ENCODE measurements around the gene PIPOX. TPM values are rescaled to one million over a fixed set of nuclear protein-coding genes. Genes with fewer than 3 reads are reported as not detected.

Gene PIPOX
- total RNA-seq, 1 donor = 1.7 TPM

DNA sequence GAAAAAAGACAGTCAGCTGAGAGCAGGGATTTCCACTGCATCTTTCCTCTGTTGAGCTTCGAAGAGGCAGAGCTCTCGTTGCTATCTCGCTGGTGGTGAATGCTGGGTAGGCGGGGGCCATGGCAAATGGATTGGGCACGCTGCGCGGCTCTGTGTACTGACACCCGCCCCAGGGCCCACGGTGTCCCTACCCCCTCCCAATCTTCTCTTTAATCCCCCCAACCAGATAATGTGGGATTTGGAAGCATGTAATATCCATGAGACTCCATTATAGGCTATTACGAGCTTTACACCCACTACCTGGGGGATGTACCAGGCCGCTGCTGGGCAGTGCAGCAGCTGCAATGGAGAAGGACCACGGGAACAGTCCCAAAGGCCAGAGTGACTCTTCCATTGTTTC is 8.3 kb downstream of the PIPOX start:
- no peak for DNase-seq (ENCODE audit: low read depth)
- TF ChIP-seq, protein P1, sequence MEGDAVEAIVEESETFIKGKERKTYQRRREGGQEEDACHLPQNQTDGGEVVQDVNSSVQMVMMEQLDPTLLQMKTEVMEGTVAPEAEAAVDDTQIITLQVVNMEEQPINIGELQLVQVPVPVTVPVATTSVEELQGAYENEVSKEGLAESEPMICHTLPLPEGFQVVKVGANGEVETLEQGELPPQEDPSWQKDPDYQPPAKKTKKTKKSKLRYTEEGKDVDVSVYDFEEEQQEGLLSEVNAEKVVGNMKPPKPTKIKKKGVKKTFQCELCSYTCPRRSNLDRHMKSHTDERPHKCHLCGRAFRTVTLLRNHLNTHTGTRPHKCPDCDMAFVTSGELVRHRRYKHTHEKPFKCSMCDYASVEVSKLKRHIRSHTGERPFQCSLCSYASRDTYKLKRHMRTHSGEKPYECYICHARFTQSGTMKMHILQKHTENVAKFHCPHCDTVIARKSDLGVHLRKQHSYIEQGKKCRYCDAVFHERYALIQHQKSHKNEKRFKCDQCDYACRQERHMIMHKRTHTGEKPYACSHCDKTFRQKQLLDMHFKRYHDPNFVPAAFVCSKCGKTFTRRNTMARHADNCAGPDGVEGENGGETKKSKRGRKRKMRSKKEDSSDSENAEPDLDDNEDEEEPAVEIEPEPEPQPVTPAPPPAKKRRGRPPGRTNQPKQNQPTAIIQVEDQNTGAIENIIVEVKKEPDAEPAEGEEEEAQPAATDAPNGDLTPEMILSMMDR (IDR thresholded peaks at IDR 0.05; ENCODE audit: insufficient read depth, low read depth, low read length) = no peak

DNA sequence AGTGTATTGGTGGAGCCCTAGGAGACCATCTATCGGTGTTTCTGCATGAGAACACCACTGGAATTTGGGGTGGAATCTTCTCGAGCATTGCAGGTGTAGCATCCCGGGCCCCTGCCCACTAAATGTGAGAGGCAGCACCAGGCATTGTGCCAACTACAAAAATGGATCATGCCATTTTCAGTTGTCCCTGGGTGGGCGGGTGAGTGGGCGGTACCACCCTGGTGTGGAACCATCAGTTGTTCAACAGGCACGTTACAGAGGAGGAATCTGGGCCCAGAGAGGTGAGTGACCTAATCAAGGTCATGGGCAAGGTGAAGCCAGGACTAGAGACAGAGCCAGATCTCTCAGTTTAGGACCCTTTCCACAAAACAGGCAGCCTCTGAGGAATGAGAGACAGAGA is 8.8 kb downstream of the PIPOX start:
- H3K4me3 ChIP-seq (ENCODE audit: low read depth, low read length) = no peak overlapping the region
- TF ChIP-seq, protein P1 (IDR thresholded peaks at IDR 0.05; ENCODE audit: insufficient read depth, low read depth, low read length) = no peak
- no peak for DNase-seq (ENCODE audit: low read depth)

More for the DNA sequence above, 8.3 kb downstream of the PIPOX start:
- no peak overlapping the region for H3K4me3 ChIP-seq (ENCODE audit: low read depth, low read length)

DNA sequence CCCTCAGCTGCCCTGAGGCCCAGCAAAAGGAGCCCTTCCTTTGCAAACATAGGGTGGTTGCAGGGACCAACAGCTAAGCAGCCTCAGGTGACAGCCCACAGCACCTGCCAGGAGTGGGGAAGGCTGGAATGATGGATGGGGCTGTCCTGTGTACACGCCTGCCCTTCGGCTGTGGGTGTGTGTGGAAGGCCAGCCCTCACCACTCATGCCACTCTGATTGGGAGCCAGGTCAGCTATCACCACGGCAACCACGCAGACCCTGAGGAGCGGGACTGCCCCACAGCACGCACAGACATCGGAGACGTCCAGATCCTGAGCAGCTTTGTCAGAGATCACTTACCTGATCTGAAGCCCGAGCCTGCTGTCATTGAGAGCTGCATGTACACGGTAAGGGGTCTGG is 11.9 kb downstream of the PIPOX start:
- H3K4me3 ChIP-seq (ENCODE audit: low read depth, low read length) = no peak overlapping the region
- no peak for DNase-seq (ENCODE audit: low read depth)
- TF ChIP-seq, protein P1 (IDR thresholded peaks at IDR 0.05; ENCODE audit: insufficient read depth, low read depth, low read length) = no peak

DNA sequence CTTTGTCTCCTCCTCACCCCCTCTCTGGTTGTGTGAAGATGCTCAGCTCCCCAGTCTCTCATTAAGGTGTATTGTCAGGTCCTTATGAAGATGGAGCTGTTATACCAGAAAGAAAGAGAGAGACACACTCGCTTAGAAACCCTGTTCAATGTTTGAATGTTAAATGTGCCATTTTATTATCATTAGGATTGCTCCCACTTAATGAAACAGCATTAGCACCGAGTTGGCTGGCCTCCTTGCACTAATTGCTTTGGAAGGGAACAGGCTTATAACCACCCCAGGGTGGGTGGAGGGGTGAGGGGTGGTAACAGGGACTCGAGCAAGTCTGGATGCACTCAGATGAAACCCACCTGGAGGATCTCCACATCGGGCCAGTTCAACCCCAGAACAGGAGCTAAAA is 14.4 kb downstream of the PIPOX start:
- TF ChIP-seq, protein P1 (IDR thresholded peaks at IDR 0.05; ENCODE audit: insufficient read depth, low read depth, low read length) = no peak
- DNase-seq (ENCODE audit: low read depth) = no peak

DNA sequence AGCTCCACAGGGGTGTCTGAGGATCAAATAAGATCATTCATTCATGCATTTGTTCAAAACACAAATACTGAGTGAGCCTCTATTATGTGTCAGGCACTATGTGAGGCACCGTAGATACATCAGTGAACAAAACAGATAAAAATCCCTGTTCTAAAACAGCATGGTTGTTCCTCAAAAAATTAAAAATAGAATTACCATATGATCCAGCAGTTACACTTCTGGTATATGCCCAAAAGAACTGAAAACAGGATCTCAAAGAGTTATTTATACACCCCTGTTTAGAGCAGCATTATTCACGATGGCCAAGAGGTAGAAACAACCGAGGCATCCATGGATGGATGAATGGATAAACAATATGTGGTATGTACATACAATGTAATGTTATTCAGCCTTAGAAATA is 15.4 kb downstream of the PIPOX start:
- TF ChIP-seq, protein P1 (IDR thresholded peaks at IDR 0.05; ENCODE audit: insufficient read depth, low read depth, low read length) = no peak
- no peak overlapping the region for H3K4me3 ChIP-seq (ENCODE audit: low read depth, low read length)
- no peak for DNase-seq (ENCODE audit: low read depth)

More for the DNA sequence above, 14.4 kb downstream of the PIPOX start:
- no peak overlapping the region for H3K4me3 ChIP-seq (ENCODE audit: low read depth, low read length)

DNA sequence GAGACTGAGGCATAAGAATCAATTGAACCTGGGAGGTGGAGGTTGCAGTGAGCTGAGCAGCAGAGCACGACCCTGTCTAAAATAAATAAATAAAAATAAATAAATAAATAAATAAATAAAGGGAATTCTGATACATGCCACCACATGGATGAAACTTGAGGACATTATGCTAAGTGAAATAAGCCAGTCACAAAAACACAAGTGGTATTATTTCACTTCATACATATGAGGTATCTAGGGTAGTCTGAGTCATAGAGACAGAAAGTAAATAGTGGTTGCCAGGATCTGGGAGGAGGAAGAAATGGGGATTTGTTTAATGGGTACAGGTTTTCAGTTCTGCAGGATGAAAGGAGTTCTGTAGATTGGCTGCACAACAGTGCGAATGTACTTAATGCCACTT is 16.3 kb downstream of the PIPOX start:
- TF ChIP-seq, protein P1 (IDR thresholded peaks at IDR 0.05; ENCODE audit: insufficient read depth, low read depth, low read length) = no peak
- DNase-seq (ENCODE audit: low read depth) = peak; percentile 20
- H3K4me3 ChIP-seq (ENCODE audit: low read depth, low read length) = no peak overlapping the region

- no peak for DNase-seq (ENCODE audit: low read depth)
- TF ChIP-seq, protein P1 (IDR thresholded peaks at IDR 0.05; ENCODE audit: insufficient read depth, low read depth, low read length) = no peak
- no peak overlapping the region for H3K4me3 ChIP-seq (ENCODE audit: low read depth, low read length)
Measured at GRCh38 chr17:29060475-29060874, 17.5 kb downstream of the PIPOX start.
